Peyer's patch (tissue), 4 donors: ENCODE measurements around the gene ELK3.

Experiments used
- POLR2A ChIP-seq, 2 donors: fragments of 450-650 bp; IDR thresholded peaks; one replicate each; pipeline ENCODE4 v1.5.1; 2017; ENCODE audit warnings: antibody characterized with exemption in 2 of 2, mild to moderate bottlenecking in 2 of 2, moderate library complexity in 2 of 2
- TF ChIP-seq, protein P1 (sequence below), 6 experiments: fragments of 450-650 bp in 4 of 6; fragments of 200-600 bp in 2 of 6; sonication (generic) in 1 of 6; IDR thresholded peaks; one replicate each; pipeline ENCODE4 v1.5.1; 2017 to 2019; ENCODE audit warnings: antibody characterized with exemption in 6 of 6, mild to moderate bottlenecking in 3 of 6, moderate library complexity in 1 of 6

DNA sequence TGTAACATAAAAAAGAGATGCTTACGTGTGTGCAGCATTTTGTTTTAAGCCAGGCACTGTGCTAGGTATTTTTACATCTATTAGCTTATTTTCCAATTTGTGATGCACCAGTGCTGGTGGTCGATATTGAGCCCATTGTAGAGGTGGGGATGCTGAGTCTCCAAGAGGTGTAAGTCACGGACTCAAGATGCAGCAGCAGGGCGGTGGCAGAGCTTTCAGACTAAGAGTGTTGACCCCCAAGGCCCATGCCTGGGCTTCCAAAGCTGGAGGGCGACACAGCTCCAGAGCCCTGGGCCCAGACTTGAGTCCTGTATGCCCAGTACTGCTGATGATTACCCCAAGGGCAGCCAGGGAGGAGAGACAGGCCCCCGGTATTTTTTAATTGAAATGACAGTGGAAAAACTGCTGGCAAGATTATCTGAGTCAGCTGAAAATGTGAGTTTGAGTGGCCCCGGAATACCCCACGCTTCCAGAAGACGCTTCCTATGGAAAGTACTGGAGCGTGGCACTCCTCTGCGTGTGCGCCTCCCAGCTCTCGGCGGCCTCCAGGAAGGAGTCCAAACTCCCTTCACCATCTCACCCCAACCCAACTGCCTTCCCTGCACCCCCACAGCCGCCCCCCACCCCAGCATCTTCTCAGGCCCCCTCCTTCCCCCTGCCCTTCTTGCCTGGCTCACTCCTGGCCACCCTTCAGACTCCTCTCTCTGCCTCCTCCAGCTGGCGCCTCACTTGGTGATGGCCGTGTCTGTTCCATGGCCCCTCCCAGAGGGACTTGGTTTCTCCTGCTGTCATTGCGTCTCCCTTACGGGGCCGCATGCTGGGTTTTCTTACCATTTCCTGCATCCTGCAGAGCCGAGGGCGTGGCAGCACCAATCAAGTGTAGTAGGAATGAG is 40.7 kb downstream of the ELK3 start:
- TF ChIP-seq, protein P1, sequence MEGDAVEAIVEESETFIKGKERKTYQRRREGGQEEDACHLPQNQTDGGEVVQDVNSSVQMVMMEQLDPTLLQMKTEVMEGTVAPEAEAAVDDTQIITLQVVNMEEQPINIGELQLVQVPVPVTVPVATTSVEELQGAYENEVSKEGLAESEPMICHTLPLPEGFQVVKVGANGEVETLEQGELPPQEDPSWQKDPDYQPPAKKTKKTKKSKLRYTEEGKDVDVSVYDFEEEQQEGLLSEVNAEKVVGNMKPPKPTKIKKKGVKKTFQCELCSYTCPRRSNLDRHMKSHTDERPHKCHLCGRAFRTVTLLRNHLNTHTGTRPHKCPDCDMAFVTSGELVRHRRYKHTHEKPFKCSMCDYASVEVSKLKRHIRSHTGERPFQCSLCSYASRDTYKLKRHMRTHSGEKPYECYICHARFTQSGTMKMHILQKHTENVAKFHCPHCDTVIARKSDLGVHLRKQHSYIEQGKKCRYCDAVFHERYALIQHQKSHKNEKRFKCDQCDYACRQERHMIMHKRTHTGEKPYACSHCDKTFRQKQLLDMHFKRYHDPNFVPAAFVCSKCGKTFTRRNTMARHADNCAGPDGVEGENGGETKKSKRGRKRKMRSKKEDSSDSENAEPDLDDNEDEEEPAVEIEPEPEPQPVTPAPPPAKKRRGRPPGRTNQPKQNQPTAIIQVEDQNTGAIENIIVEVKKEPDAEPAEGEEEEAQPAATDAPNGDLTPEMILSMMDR (IDR thresholded peaks at IDR 0.05), result no peak
- no peak for TF ChIP-seq POLR2A (IDR thresholded peaks at IDR 0.05)
